HG03342 (cell line): ENCODE data around the gene ACACA.

Source experiments
- ATAC-seq: cut with Tn5 transposase; IDR thresholded peaks from one replicate; pipeline ENCODE4 v1.9.1; 2021; ENCODE audit warnings: mild to moderate bottlenecking, moderate library complexity; ENCODE audit not compliant: unreplicated experiment

The ACACA gene

GRCh38 chr17:37399265-37399803, 7.3 kb downstream of the ACACA start:
- no peak for ATAC-seq

GRCh38 chr17:37393352-37393751, 13.3 kb downstream of the ACACA start:
- no peak for ATAC-seq

GRCh38 chr17:37392024-37392590, 14.5 kb downstream of the ACACA start:
- no peak for ATAC-seq

GRCh38 chr17:37391146-37391545, 15.5 kb downstream of the ACACA start:
- ATAC-seq = no peak

- no peak for ATAC-seq
Measured at GRCh38 chr17:37389160-37389559, 17.5 kb downstream of the ACACA start.

GRCh38 chr17:37388266-37388665, 18.4 kb downstream of the ACACA start:
- no peak for ATAC-seq

GRCh38 chr17:37386462-37386861, 20.2 kb downstream of the ACACA start:
- no peak for ATAC-seq

- ATAC-seq = no peak
Measured at GRCh38 chr17:37385474-37385990, 21.1 kb downstream of the ACACA start.

GRCh38 chr17:37384560-37385149, 22.0 kb downstream of the ACACA start:
- no peak for ATAC-seq

GRCh38 chr17:37382056-37382455, 24.6 kb downstream of the ACACA start:
- no peak for ATAC-seq

GRCh38 chr17:37375706-37376105, 30.9 kb downstream of the ACACA start, which contains the start of gene C17orf78:
C17orf78 (plus strand) TSS chr17:37375985; CDS start chr17:37376093, 108 bp downstream.
- ATAC-seq = no peak

- ATAC-seq = no peak
Measured at GRCh38 chr17:37373530-37374159, 33.0 kb downstream of the ACACA start.

- ATAC-seq = no peak
Measured at GRCh38 chr17:37368577-37368976, 38.1 kb downstream of the ACACA start.

GRCh38 chr17:37365589-37365988, 41.0 kb downstream of the ACACA start:
- no peak for ATAC-seq

GRCh38 chr17:37361543-37361942, 45.1 kb downstream of the ACACA start:
- no peak for ATAC-seq

GRCh38 chr17:37360632-37361031, 46.0 kb downstream of the ACACA start:
- no peak for ATAC-seq

- no peak for ATAC-seq
Measured at GRCh38 chr17:37359682-37360188, 46.9 kb downstream of the ACACA start.

- ATAC-seq = peak; percentile 88
Measured at GRCh38 chr17:37358830-37359681, 47.6 kb downstream of the ACACA start.

- ATAC-seq = peak; percentile 20
Measured at GRCh38 chr17:37358098-37358829, 48.4 kb downstream of the ACACA start.
